Heart right ventricle (tissue), 16 donors: ENCODE measurements around the gene TMEM151B. TPM values are rescaled to one million over a fixed set of nuclear protein-coding genes. Genes with fewer than 3 reads are reported as not detected.

Experiments used
- ATAC-seq, 8 donors: fragments of 200-7000 bp; cut with Tn5 transposase; one replicate each; pipeline ENCODE4 v1.9.1; 2020; ENCODE audit warnings: mild to moderate bottlenecking in 8 of 8, moderate library complexity in 8 of 8, moderate number of reproducible peaks in 1 of 8
- DNase-seq, 2 donors: peaks; one replicate each; pipeline ENCODE4 v3.0.0-alpha.2; 2020
- H3K27ac ChIP-seq, 10 donors: fragments of 200-600 bp; sonication (generic) in 2 of 10; one replicate each; pipeline versions ENCODE4 v1.5.0 to v1.8.0; 2020 to 2022; ENCODE audit warnings: mild to moderate bottlenecking in 3 of 10
- H3K27me3 ChIP-seq, 7 donors: fragments of 200-600 bp; one replicate each; pipeline ENCODE4 v1.8.0; 2021 to 2022; ENCODE audit warnings: mild to moderate bottlenecking in 2 of 7
- H3K36me3 ChIP-seq, 9 donors: fragments of 200-600 bp; sonication (generic) in 1 of 9; one replicate each; pipeline versions ENCODE4 v1.5.0 to v1.8.0; 2020 to 2022; ENCODE audit warnings: mild to moderate bottlenecking in 2 of 9
- H3K4me1 ChIP-seq, 9 donors: fragments of 200-600 bp; sonication (generic) in 1 of 9; one replicate each; pipeline versions ENCODE4 v1.5.0 to v1.8.0; 2020 to 2022; ENCODE audit warnings: mild to moderate bottlenecking in 4 of 9
- H3K4me3 ChIP-seq, 10 donors: fragments of 200-600 bp; sonication (generic) in 2 of 10; one replicate each; pipeline versions ENCODE4 v1.5.0 to v1.8.0; 2020 to 2022; ENCODE audit warnings: mild to moderate bottlenecking in 7 of 10, moderate library complexity in 2 of 10
- H3K9me3 ChIP-seq, 11 donors: fragments of 200-600 bp in 10 of 11; sonication (generic) in 2 of 11; one replicate each; pipeline versions ENCODE4 v1.5.0 to v1.8.0; 2013 to 2022; ENCODE audit warnings: mild to moderate bottlenecking in 2 of 11, control low read depth in 1 of 11, moderate library complexity in 1 of 11
- CTCF ChIP-seq, 9 donors: fragments of 200-600 bp; sonication (generic) in 2 of 9; IDR thresholded peaks; one replicate each; pipeline versions ENCODE4 v1.5.0 to v1.8.0; 2021 to 2022; ENCODE audit warnings: antibody characterized with exemption in 9 of 9, mild to moderate bottlenecking in 5 of 9, moderate library complexity in 1 of 9
- WGBS, 2 donors: extraction: QIAGEN DNeasy Blood & Tissue Kit; methylation state at CpG; one replicate each; pipeline ENCODE4 v1.1.7; 2013; ENCODE audit warnings: inconsistent platforms in 1 of 2; 5-methylcytosine and 5-hydroxymethylcytosine counted together
- intact Hi-C, 10 donors: fragments of 100-400 bp; cut with DNase I; formaldehyde crosslinking; loops; one replicate each; pipeline versions ENCODE4 v1.11.1 to v1.14.2; 2022
- polyA plus RNA-seq, 2 donors: library from polyadenylated mRNA; stranded (reverse); fragments of 200-250 nt; gene quantifications; one replicate each; pipeline ENCODE4 v1.2.3, GENCODE V29; 2013
- total RNA-seq, 10 donors: library from RNA; stranded (reverse); fragmentation: NEBNext Ultra II Directional in 3 of 10; extraction: Animal tissue kit (Norgen Biotek cat#: 25700) in 3 of 10; gene quantifications; one replicate each; pipeline versions ENCODE4 v1.2.1 to v1.2.4, GENCODE V29; 2021 to 2023
- donor health status: Arrhythmogenic right ventricular cardiomyopathy.
- donor health status: ischemic (EF 13 %, LVEDD 7.1; RV severe dilation, severe dysfunction).
- donor health status: healthy with polysubstance abuse.
- donor health status: DM: no; HTN: yes; CAD: no.
- donor health status: DM: no; HTN: no; CAD: no.
- donor health status: ischemic (EF 25% LVEDD 6.9; RV normal size, moderate dysfunction).
- donor health status: ischemic (EF 25% LVEDD 5.7; RV mildly dilated, moderate dysfunction).
- donor health status: healthy.
- donor health status: DM: yes; HTN: yes; CAD: no.
- donor health status: Ischemic cardiomyopathy.
- donor health status: ischemic (EF 35%, LVEDD 5.7; RV mildly dilated, moderate dysfunction).
- donor health status: nonischemic (EF 11% LVEDD 7.7; RV severe dilation, severe dysfunction).
- donor health status: DM: yes; HTN: yes; CAD: no.
- donor health status: PGD.
- donor health status: ischemic (EF 29% LVEDD 5.4; RV normal size, mild dysfunction).
- donor health status: nonischemic (EF 23%, LVEDD 6.1; RV moderate dilation, normal function).

The TMEM151B gene
- total and polyA plus RNA-seq, 12 donors: 0.09 to 2.2 (median 0.43) TPM; not detected in 4

- Histone ChIP-seq H3K27me3 (no peaks in the 10 kb centered on the region), H3K9me3 (no peaks in the 10 kb centered on the region), H3K4me3 (no peak overlapping the region), H3K36me3 (peaks cover 0 to 65% (median 13%) of the 10 kb centered on the region in 9 donors), H3K4me1 (peaks cover 23 to 64% (median 30%) of the 10 kb centered on the region in 9 donors), H3K27ac (no peak overlapping the region)
- WGBS, 2 donors: 92% methylated on average over 3 of the region's 3 CpGs
- no peak for TF ChIP-seq CTCF (IDR thresholded peaks at IDR 0.05)
- DNase-seq: no peak
- ATAC-seq: no peak
- intact Hi-C loops: loop anchor here in 4 of 10 donors (5.0 to 10.0 kb wide), 3 partner anchors 87 to 164 kb away; no protein-coding TSS in a partner anchor
Observed at GRCh38 chr6:44258921-44259320, 11.3 kb upstream of the TMEM151B start.

- H3K4me1 ChIP-seq: peaks cover 30 to 70% (median 41%) of the 10 kb centered on the region in 9 donors
Observed at GRCh38 chr6:44260011-44260410, 10.2 kb upstream of the TMEM151B start.

GRCh38 chr6:44260451-44261297, 9.6 kb upstream of the TMEM151B start:
- no peak for DNase-seq
- intact Hi-C loops: loop anchor here in 1 of 10 donors (10.0 kb wide), 1 partner anchor 74 kb away; no protein-coding TSS in a partner anchor
- 87 to 93% methylated on average over 6 of the region's 6 CpGs for WGBS, 2 donors

More at GRCh38 chr6:44260011-44260410, 10.2 kb upstream of the TMEM151B start:
- Histone ChIP-seq H3K27ac (no peak overlapping the region), H3K27me3 (no peaks in the 10 kb centered on the region), H3K36me3 (peaks cover 0 to 54% (median 2%) of the 10 kb centered on the region in 9 donors), H3K9me3 (no peaks in the 10 kb centered on the region), H3K4me3 (no peak overlapping the region)
- ATAC-seq: no peak
- no peak for DNase-seq
- intact Hi-C loops: loop anchor here in 1 of 10 donors (10.0 kb wide), 1 partner anchor 75 kb away; no protein-coding TSS in a partner anchor
- TF ChIP-seq CTCF (IDR thresholded peaks at IDR 0.05): no peak
- 94 to 99% methylated on average over 8 of the region's 8 CpGs for WGBS, 2 donors

More at GRCh38 chr6:44260451-44261297, 9.6 kb upstream of the TMEM151B start:
- no peaks in the 10 kb centered on the region for H3K9me3 ChIP-seq
- ATAC-seq: no peak
- no peak for TF ChIP-seq CTCF (IDR thresholded peaks at IDR 0.05)
- no peaks in the 10 kb centered on the region for H3K27me3 ChIP-seq
- no peak overlapping the region for H3K27ac ChIP-seq
- H3K4me3 ChIP-seq: no peak overlapping the region
- peaks cover 0 to 47% (median 0%) of the 10 kb centered on the region in 9 donors for H3K36me3 ChIP-seq
- H3K4me1 ChIP-seq: peaks cover 30 to 65% (median 41%) of the 10 kb centered on the region in 9 donors
